Measurements from ENCODE around the gene GGT6.

Gene GGT6

DNA sequence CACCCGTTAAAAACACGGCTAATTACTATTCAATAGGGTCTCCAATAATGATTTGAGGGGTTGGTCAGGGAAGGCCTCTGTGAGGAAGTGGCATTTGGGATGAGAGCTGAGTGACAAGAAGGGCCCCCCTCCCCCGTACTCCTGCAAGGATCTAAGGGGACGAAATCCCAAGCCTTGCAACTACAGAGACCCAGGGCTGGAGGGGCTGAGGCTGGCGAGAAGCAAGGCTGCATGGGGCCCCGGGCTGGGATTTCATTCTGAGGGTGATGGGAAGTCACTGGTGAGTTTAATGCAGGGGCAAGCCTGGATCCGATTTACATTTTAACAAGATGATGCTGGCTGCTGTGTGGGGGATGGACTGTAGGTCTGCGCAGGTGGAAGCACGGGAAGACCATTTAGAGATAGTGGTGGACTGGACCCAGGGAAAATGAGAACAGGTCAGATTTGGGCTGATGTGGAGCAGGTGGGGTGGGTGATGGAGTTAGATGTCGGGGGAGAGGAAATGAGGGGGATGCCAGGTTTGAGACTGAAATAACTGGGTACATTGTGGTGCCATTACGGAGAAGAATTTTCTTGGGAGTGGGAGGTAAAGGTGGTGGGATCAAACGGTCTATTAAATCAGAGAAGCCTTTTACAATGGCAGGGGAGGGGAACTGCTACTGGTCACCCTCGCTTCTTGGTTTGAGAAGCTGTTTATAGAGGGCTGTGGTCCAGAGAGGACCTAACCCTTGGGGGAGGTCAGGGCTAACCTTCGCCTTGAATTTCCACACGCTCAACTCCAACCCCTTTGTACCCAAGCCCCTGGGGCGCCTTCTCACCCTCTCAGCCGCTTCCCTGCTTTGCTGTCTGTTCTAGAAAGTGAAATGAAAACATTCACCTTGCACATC is 4.3 kb downstream of the GGT6 start:
- no peak for DNase-seq (ENCODE audit: insufficient read length)
- no peak for FAIRE-seq

DNA sequence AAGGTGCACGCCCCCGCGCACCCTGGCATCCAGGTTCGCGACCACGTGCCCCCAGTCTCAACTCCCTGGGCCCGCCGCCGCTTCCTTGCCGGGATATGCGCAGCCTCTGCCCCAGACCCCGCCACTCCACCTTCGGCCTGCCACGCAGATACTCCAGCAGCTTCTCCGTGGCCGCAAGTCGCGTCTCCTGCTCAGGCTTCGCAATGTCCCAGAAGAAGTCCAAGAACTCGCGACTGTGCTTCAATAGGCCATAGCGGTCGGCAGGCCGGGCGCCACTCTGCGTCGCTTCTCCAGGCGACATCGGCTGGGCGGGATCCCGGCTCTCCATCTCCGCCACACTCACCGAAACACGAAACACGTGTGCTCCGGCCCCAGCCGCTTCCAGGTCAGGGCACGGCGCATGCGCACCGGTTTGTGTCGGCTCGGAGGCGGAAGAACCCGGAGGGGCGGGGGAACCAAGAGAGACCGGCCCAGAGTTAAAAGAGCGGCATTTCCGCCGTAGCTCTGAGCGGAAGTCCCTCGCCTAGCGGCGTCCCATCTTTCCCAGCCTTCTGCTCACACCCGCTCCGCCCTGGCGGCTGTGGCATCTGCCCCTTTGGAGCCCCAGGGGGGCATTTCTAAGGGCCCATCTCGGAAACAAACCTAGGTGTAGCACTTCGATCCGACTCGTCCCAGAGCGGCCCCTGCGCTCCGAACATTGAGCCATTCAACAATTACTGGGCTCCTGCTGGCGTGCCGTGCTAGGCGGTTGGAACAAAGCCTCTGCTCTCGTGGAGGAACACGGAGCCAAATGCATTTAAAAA is 5.2 kb downstream of the GGT6 start, which contains the start of gene MYBBP1A:
Gene MYBBP1A, minus strand, starts transcription at position 388 of the 803 bp plus-strand sequence. Its CDS starts 60 bp downstream, at position 328.
- TF ChIP-seq POLR2A (IDR thresholded peaks at IDR 0.05; ENCODE audit: low read depth, low read length) (peak; percentile 97), TAF1 (IDR thresholded peaks at IDR 0.05; ENCODE audit: borderline replicate concordance, low read depth, low read length) (peak; percentile 79; the same call in 1 of the 2 replicates), POLR2AphosphoS5 (IDR thresholded peaks at IDR 0.05; ENCODE audit: low read depth, low read length) (peak; percentile 92)
- DNase-seq (ENCODE audit: insufficient read length) (peak; percentile 100), FAIRE-seq (peak; percentile 97)

More for the DNA sequence above, 4.3 kb downstream of the GGT6 start:
- TF ChIP-seq POLR2AphosphoS5 (IDR thresholded peaks at IDR 0.05; ENCODE audit: low read depth, low read length) (no peak), TAF1 (IDR thresholded peaks at IDR 0.05; ENCODE audit: borderline replicate concordance, low read depth, low read length) (no peak), POLR2A (IDR thresholded peaks at IDR 0.05; ENCODE audit: low read depth, low read length) (no peak)

DNA sequence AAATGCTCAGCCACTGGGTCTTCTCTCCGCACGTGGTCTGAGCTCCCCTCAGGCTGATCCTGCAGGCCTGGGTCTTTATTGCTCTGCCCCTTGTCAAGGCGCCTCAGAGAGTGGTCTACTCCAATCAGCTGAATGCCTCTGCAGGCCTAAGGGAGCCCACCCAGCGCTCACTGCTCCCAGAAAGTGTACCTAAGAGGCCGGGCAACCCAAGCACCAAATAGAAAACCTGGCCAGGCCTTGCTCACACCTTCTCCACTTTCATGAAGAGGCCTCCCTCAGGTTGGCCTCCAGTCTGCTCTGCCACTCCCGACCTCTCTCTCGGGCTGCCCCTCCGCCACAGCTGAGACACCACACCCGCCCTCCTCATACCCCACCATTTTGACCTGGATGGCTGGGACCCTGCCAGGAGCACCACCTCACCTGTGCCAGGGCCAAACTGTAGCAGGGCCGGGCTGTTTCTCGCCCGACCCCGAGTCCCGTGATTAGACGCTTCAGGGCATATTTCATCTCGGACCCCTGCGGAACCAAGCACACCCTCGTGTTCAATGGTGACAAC is 5.9 kb downstream of the GGT6 start:
- FAIRE-seq: peak; percentile 67
- DNase-seq (ENCODE audit: insufficient read length): no peak
- no peak for TF ChIP-seq TAF1 (IDR thresholded peaks at IDR 0.05; ENCODE audit: borderline replicate concordance, low read depth, low read length)
- no peak for TF ChIP-seq POLR2A (IDR thresholded peaks at IDR 0.05; ENCODE audit: low read depth, low read length)
- TF ChIP-seq POLR2AphosphoS5 (IDR thresholded peaks at IDR 0.05; ENCODE audit: low read depth, low read length): no peak

DNA sequence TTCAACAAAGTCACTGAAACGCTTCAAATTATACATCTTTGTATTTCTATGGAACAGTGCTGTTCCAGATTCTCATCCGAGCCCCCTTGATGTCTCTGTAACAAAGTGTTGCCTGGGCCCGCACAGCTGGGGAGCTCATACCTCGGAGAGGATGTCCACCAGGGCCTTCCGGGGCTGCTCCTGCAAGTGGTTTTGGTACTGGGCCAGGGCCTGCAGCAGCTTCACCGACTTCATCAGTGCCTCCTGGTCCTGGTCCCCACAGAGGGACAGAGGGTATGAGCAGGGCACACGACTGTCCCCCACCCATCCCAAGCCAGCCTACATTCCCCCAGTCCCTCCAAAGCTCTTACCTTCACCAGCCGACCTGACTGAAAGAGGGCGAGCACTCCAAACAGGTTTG is 6.7 kb downstream of the GGT6 start:
- TF ChIP-seq POLR2A (IDR thresholded peaks at IDR 0.05; ENCODE audit: low read depth, low read length) (no peak), TAF1 (IDR thresholded peaks at IDR 0.05; ENCODE audit: borderline replicate concordance, low read depth, low read length) (no peak), POLR2AphosphoS5 (IDR thresholded peaks at IDR 0.05; ENCODE audit: low read depth, low read length) (no peak)
- DNase-seq (ENCODE audit: insufficient read length) (no peak), FAIRE-seq (no peak)

DNA sequence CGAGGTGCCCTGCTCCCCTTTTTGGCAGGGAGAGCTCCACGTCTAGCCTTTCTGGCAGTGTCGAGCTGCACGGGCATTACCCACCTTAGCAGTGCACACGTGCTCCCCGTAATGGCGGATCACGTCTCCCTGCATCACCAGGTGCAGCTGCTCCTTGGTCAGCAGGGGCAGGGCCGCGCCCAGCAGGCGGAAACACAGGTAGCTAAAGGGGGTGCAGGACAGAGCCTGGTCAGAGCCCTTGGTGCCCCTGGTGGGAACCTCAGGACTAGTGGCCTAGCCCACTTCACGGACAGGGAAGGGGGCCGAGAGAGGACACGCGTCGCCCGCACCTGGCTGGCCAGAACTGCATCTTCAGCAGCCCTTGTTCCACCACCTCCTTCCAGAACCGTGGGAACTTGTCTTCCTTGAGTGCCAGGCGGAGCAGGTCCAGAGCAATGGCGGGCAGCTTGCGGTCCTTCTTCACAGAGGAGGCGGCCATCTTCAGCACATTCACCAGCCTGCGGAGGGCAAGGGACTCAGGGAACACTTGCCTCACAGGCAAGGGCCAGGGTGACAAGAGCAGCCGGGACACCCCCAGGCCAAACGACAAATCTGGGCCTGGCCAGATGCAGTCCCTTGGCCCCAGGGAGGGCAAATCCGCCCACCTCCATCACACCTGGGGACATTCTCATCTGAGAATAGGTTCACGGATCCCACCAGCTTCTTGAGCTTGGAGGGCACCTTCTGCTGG is 8.4 kb downstream of the GGT6 start:
- FAIRE-seq: no peak
- no peak for DNase-seq (ENCODE audit: insufficient read length)
- TF ChIP-seq POLR2AphosphoS5 (IDR thresholded peaks at IDR 0.05; ENCODE audit: low read depth, low read length) (no peak), TAF1 (IDR thresholded peaks at IDR 0.05; ENCODE audit: borderline replicate concordance, low read depth, low read length) (no peak), POLR2A (IDR thresholded peaks at IDR 0.05; ENCODE audit: low read depth, low read length) (no peak)

DNA sequence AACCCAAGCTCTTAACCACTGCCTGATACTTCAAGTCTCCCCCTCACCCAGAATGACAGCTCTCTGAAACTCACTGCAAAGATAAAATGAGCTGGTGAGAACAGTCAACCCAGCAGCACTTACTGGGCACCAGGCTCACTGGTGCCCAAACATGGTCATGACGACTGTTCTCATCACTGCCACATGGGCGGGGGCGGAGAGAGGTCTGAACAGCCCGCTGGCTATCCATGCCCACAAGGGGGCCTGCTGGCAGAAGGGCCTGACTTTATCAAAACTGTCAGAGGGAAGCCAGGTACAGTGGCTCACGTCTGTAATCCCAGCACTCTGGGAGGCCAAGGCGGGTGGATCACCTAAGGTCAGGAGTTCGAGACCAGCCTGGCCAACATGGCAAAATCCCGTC is 9.2 kb downstream of the GGT6 start:
- DNase-seq (ENCODE audit: insufficient read length) (no peak), FAIRE-seq (no peak)
- TF ChIP-seq POLR2AphosphoS5 (IDR thresholded peaks at IDR 0.05; ENCODE audit: low read depth, low read length) (no peak), TAF1 (IDR thresholded peaks at IDR 0.05; ENCODE audit: borderline replicate concordance, low read depth, low read length) (no peak), POLR2A (IDR thresholded peaks at IDR 0.05; ENCODE audit: low read depth, low read length) (no peak)

DNA sequence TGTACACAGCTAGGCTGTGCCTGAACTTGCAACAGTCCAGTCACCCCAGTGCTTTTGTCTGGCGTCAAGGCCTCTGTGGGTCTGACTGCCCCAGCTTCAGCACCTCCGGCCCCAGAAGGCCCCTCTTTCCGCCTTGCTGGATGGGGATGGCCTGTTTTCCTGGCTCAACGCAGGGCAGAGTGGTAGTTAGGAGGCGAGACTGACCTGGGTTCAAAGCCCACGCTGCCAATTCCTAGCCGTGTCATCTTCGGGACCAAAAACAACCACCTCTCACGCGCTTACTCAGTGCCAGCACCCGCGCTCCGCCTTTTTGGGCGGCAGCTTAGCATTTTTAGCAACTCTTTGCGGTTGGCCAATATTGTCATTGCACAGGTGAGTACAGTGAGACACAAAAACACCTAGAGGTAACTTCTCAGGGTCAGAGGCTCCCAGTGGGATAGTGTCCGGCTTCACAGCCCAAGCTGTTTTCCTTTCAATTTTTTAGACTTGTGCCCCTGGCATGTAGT is 9.8 kb downstream of the GGT6 start:
- FAIRE-seq (no peak), DNase-seq (ENCODE audit: insufficient read length) (no peak)
- TF ChIP-seq POLR2A (IDR thresholded peaks at IDR 0.05; ENCODE audit: low read depth, low read length): no peak
- TF ChIP-seq TAF1 (IDR thresholded peaks at IDR 0.05; ENCODE audit: borderline replicate concordance, low read depth, low read length): no peak
- no peak for TF ChIP-seq POLR2AphosphoS5 (IDR thresholded peaks at IDR 0.05; ENCODE audit: low read depth, low read length)

DNA sequence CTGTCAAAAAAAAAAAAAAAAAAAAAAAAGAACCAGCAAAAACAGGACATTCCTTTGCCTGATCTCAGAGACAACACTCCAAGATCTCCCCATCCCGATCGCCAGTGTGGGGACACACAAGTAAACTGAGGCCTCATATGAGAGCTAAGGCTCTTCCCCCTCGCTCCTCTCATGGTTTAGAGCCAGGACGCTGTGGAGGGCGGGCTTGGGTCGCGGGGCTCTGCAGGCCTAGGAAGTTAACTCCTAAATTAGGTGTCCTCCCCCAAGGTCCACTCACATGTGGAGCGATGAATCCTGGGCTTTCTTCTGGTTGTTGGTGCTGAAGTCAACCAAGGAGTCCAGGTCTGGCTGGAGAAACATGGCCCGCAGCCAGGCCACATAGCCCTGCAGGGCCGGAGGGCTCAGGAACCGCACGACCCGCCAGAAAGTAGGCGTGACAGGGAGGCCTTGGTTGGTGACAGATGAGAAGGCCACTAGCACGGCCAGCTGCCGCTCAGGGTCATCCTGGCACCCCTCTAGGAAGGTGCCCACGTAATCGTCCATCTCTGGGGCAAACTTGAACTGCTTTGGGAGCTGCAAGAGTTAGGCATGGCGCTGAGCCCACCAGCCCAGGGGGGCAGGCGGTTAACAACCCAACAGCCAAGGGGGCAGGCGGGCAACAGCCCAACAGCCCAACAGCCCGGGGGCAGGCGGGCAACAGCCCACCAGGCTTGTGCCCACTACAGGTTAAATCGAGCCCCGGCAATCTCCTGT is 10.4 kb downstream of the GGT6 start:
- FAIRE-seq: no peak
- no peak for DNase-seq (ENCODE audit: insufficient read length)
- TF ChIP-seq POLR2A (IDR thresholded peaks at IDR 0.05; ENCODE audit: low read depth, low read length) (no peak), TAF1 (IDR thresholded peaks at IDR 0.05; ENCODE audit: borderline replicate concordance, low read depth, low read length) (no peak), POLR2AphosphoS5 (IDR thresholded peaks at IDR 0.05; ENCODE audit: low read depth, low read length) (no peak)

DNA sequence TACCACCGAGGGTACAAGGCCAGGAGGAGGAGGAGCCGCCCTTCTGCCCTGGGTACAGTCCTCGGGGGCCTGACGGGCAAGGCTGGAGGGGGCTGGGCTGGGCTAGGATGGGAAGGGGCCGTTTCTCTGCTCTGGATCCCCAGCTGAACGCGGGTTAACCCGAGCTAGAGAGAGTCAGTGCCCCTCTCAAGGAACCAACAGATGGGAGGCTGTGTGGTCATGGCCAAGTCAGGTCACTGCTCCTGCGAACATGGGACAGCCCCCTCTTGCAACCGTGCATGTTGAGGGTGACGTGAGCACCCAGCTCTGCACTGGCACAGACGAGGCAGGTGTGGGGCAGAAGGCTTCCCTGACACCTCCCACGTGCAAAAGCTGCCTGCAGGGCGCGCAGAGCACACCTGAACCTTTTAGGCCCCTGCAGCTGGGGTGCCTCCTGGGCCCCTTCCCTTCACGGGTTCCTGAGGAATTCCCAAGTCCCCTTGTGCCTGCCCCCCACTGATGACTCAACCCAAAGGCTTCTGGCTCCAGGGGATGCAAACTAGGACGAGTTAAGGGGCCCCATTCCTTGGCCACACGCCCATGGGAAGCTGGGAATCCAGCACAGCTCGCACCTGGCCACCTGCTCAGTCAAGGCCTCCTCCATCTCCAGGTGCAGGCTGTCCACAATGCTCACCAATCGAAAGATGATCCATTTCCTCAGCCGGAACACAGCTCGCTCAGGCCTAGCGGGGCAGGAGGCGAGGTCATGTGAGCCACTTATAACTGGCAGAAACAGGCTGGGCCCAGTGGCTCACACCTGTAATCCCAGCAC is 11.5 kb downstream of the GGT6 start:
- FAIRE-seq (no peak), DNase-seq (ENCODE audit: insufficient read length) (no peak)
- TF ChIP-seq POLR2AphosphoS5 (IDR thresholded peaks at IDR 0.05; ENCODE audit: low read depth, low read length): no peak
- TF ChIP-seq TAF1 (IDR thresholded peaks at IDR 0.05; ENCODE audit: borderline replicate concordance, low read depth, low read length): no peak
- no peak for TF ChIP-seq POLR2A (IDR thresholded peaks at IDR 0.05; ENCODE audit: low read depth, low read length)
